PC-3 (cell line): ENCODE measurements around the gene KRCC1. TPM values are rescaled to one million over a fixed set of nuclear protein-coding genes. Genes with fewer than 3 reads are reported as not detected.

Experiments used
- ATAC-seq: fragments of 200-7000 bp; cut with Tn5 transposase; 2 replicates; pipeline ENCODE4 v1.9.1; 2020; ENCODE audit warnings: mild to moderate bottlenecking, moderate library complexity
- BruUV-seq: library from RNA; stranded (reverse); fragments of 400-500 nt; replicated peaks from 2 replicates; lab custom pipeline; 2021; lab: Mats Ljungman, UMichigan
- CTCF ChIA-PET: fragments of 300-600 bp; sonication (Branson Sonifier 250); formaldehyde crosslinking; loops from one replicate; lab custom pipeline; 2022; ENCODE audit warnings: antibody characterized with exemption; lab: Charles Lee
- POLR2A ChIA-PET: fragments of 300-600 bp; sonication (Branson Sonifier 250); formaldehyde crosslinking; loops from one replicate; lab custom pipeline; 2022; ENCODE audit warnings: antibody characterized with exemption; ENCODE audit not compliant: unreplicated experiment; lab: Charles Lee
- DNase-seq: peaks from one replicate; pipeline ENCODE4 v3.0.0-alpha.2; 2015
- H2AFZ ChIP-seq: fragments of 300-600 bp; sonication (generic); 2 replicates; pipeline ENCODE4 v1.6.0; 2016; ENCODE audit warnings: antibody characterized with exemption, low read length
- H3F3A ChIP-seq: fragments of 300-600 bp; sonication (generic); one replicate; pipeline ENCODE4 v1.6.0; 2017; ENCODE audit warnings: antibody characterized with exemption, low read length, control low read depth, mild to moderate bottlenecking; ENCODE audit not compliant: unreplicated experiment
- H3K27ac ChIP-seq: fragments of 300-600 bp; sonication (generic); 2 replicates; pipeline ENCODE4 v1.5.1; 2016; ENCODE audit warnings: mild to moderate bottlenecking, low read length
- H3K27me3 ChIP-seq: fragments of 300-600 bp; sonication (generic); 2 replicates; pipeline ENCODE4 v1.6.1; 2016; ENCODE audit warnings: low read length, mixed read lengths
- H3K36me3 ChIP-seq: fragments of 300-600 bp; sonication (generic); 2 replicates; pipeline ENCODE4 v1.6.1; 2016; ENCODE audit warnings: low read depth, mixed run types, low read length, mixed read lengths
- H3K4me1 ChIP-seq: fragments of 300-600 bp; sonication (generic); 2 replicates; pipeline ENCODE4 v1.5.1; 2016; ENCODE audit warnings: low read length; ENCODE audit not compliant: insufficient read depth
- H3K4me2 ChIP-seq: fragments of 300-600 bp; sonication (generic); 2 replicates; pipeline ENCODE4 v1.6.0; 2016; ENCODE audit warnings: low read length
- H3K4me3 ChIP-seq: fragments of 300-600 bp; sonication (generic); 2 replicates; pipeline ENCODE4 v1.5.1; 2016; ENCODE audit warnings: mild to moderate bottlenecking, low read length, mixed read lengths
- H3K79me2 ChIP-seq: fragments of 300-600 bp; sonication (generic); 2 replicates; pipeline ENCODE4 v1.6.1; 2017; ENCODE audit warnings: low read length, mixed read lengths
- H3K9ac ChIP-seq: fragments of 300-600 bp; sonication (generic); 2 replicates; pipeline ENCODE4 v1.6.0; 2016; ENCODE audit warnings: mild to moderate bottlenecking, low read length
- H3K9me2 ChIP-seq: fragments of 300-600 bp; sonication (generic); replicated peaks from 2 replicates; pipeline ENCODE4 v1.6.1; 2016; ENCODE audit warnings: mixed run types, low read length, mixed read lengths
- H3K9me3 ChIP-seq: fragments of 300-600 bp; sonication (generic); 2 replicates; pipeline ENCODE4 v1.6.1; 2016; ENCODE audit warnings: low read length, mixed read lengths
- H4K20me1 ChIP-seq: fragments of 300-600 bp; sonication (generic); 2 replicates; pipeline ENCODE4 v1.6.1; 2016; ENCODE audit warnings: low read length, mixed read lengths
- CTCF ChIP-seq: fragments of 300-600 bp; sonication (generic); conservative IDR thresholded peaks from 2 replicates; pipeline ENCODE4 v1.5.1; 2017; ENCODE audit warnings: antibody characterized with exemption, low read depth, mild to moderate bottlenecking, low read length
- EZH2 ChIP-seq: fragments of 300-600 bp; sonication (generic); IDR thresholded peaks from one replicate; pipeline ENCODE4 v1.6.1; 2017; ENCODE audit warnings: antibody characterized with exemption, mild to moderate bottlenecking, low read length; ENCODE audit not compliant: unreplicated experiment
- EZH2phosphoT487 ChIP-seq: fragments of 300-600 bp; sonication (generic); IDR thresholded peaks from 2 replicates; pipeline ENCODE4 v1.6.1; 2018; ENCODE audit warnings: mild to moderate bottlenecking, antibody characterized with exemption, low read length, borderline replicate concordance
- intact Hi-C: fragments of 100-400 bp; cut with micrococcal nuclease; formaldehyde crosslinking; loops from 2 replicates; pipeline ENCODE4 v1.9.0; 2023
- total RNA-seq: library from RNA; depleted of rRNA; stranded (reverse); fragments of >200 nt; gene quantifications from 2 replicates; pipeline ENCODE4 v1.2.3, GENCODE V29; 2014

Gene KRCC1
- total RNA-seq, 1 experiment from 2014 or later: 14.1 TPM

- Histone ChIP-seq H3K27me3 (no peaks in the 10 kb centered on the region), H3K4me2 (peak overlapping the region; percentile 85), H3F3A (no peaks in the 10 kb centered on the region), H3K79me2 (no peaks in the 10 kb centered on the region), H2AFZ (peak overlapping the region; percentile 95), H3K4me1 (no peaks in the 10 kb centered on the region), H3K9ac (peak overlapping the region; percentile 91), H3K27ac (peak overlapping the region; percentile 87), H4K20me1 (no peaks in the 10 kb centered on the region), H3K9me3 (no peaks in the 10 kb centered on the region), H3K4me3 (peak overlapping the region; percentile 72), H3K36me3 (no peaks in the 10 kb centered on the region), H3K9me2 (no peaks in the 10 kb centered on the region)
- ATAC-seq (peak; percentile 76), DNase-seq (no peak)
- TSS peak; percentile 63 for BruUV-seq
- ChIA-PET POLR2A (interaction anchor here (0.6 kb wide), 1 partner anchor 125 kb away, joined by 3 read pairs; no protein-coding TSS in a partner anchor), CTCF (interaction anchor here (0.5 to 1.0 kb wide), 2 partner anchors 25 to 43 kb away, joined by 3 to 5 read pairs; no protein-coding TSS in a partner anchor)
- TF ChIP-seq CTCF (no peak), EZH2 (no peak), EZH2phosphoT487 (no peak)
- intact Hi-C loops: loop anchor here (5.0 kb wide), 1 partner anchor 145 kb away; no protein-coding TSS in a partner anchor
Measured at GRCh38 chr2:88016960-88017779, 38.4 kb downstream of the KRCC1 start.

- TF ChIP-seq EZH2phosphoT487: no peak
- no peak for TF ChIP-seq EZH2
- no peak for TF ChIP-seq CTCF
- H3K9me2 ChIP-seq: no peaks in the 10 kb centered on the region
- no peaks in the 10 kb centered on the region for H3K79me2 ChIP-seq
- H2AFZ ChIP-seq: peak within 1 kb of the TSS; percentile 95
- peak within 1 kb of the TSS; percentile 72 for H3K4me3 ChIP-seq
- H3K27me3 ChIP-seq: no peaks in the 10 kb centered on the region
- no peaks in the 10 kb centered on the region for H3K4me1 ChIP-seq
- peak within 1 kb of the TSS; percentile 91 for H3K9ac ChIP-seq
- no peaks in the 10 kb centered on the region for H3F3A ChIP-seq
- H4K20me1 ChIP-seq: no peaks in the 10 kb centered on the region
- H3K36me3 ChIP-seq: no peaks in the 10 kb centered on the region
- BruUV-seq: TSS peak; percentile 100
- intact Hi-C loops: loop anchor here (5.0 kb wide), 1 partner anchor 146 kb away; no protein-coding TSS in a partner anchor
- ChIA-PET POLR2A (interaction anchor here (0.6 kb wide), 3 partner anchors 8 to 622 kb away, joined by 3 read pairs; no protein-coding TSS in a partner anchor), CTCF (interaction anchor here (0.5 kb wide), 1 partner anchor 26 kb away, joined by 5 read pairs; no protein-coding TSS in a partner anchor)
- H3K27ac ChIP-seq: peak within 1 kb of the TSS; percentile 87
- no peaks in the 10 kb centered on the region for H3K9me3 ChIP-seq
- H3K4me2 ChIP-seq: peak within 1 kb of the TSS; percentile 85
- peak; percentile 88 for ATAC-seq
- peak; percentile 92 for DNase-seq
Measured at GRCh38 chr2:88016086-88016959, 39.3 kb downstream of the KRCC1 start, which contains the start of gene RNU2-63P. RNU2-63P (minus strand) TSS chr2:88016547.
